Endometrial microvascular endothelial cells (primary cell): ENCODE results near the gene IL23R. TPM values are rescaled to one million over a fixed set of nuclear protein-coding genes. Genes with fewer than 3 reads are reported as not detected.

Experiments used
- in situ Hi-C: cut with HindIII; loops from 2 replicates; pipeline ENCODE4 v1.10.0; 2017; ENCODE audit warnings: low sequenced_read_pairs, low pct_unique_long_range_greater_than_20kb; ENCODE audit errors: inconsistent ontology term
- total RNA-seq: library from RNA; depleted of rRNA; stranded (reverse); fragments of >200 nt; gene quantifications from one replicate; pipeline ENCODE4 v1.2.3, GENCODE V29; 2015; ENCODE audit errors: inconsistent ontology term

The IL23R gene
- total RNA-seq, 1 donor from 2014 or later: not detected

- in situ Hi-C loops: no loop called here
Measured at GRCh38 chr1:67273591-67273990, 107.3 kb downstream of the IL23R start.

DNA sequence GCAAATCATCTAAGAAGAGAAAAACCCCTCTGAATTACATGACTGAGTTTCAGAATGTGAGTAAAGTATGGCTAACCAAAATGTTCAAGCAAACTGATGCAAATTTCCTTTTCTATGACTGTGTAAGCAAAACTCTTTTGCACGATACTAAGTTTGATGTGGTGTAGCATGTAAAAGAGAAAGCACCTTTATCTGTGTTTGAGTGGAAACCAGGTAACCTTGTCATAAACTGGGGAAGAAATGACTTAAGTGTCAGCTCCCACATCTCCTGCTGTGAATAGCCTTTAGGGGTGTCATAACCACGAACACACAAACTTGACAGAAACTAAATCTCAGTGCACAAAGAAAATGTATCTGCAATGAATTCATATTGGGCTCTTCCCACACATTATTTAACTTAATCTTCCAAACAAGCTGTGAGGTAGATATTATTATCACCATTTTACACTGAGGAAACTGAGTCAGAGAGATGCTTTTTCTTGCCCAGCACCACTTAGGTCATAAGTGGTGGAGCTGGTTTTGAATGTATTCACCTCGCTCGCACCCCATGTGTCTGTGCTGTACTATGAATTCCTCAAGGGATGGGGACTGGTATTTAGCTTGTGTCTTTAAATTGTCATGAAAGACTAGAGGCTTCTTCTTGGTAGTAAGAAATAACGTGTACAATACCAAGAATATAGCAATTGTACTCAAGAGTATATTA is 108.5 kb downstream of the IL23R start:
- in situ Hi-C loops: no loop called here

DNA sequence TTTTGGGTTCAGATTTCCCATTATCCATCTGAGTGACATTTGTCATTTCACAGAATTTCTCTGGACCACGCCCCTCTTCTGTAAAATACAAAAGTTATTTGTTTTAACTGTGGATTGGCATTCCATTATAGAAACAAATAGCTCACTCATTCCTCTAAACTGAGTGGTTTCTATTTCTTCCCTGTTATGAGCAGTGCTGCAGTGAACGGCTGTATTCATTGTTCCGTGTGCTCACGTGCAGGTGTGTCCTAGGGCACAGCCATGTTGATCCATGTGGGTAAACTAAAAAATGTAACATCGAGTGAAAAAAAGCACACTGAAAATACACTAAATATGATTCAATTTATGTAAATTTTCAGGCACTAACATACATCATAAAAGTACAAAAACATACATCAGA is 114.4 kb downstream of the IL23R start:
- in situ Hi-C loops: no loop called here

DNA sequence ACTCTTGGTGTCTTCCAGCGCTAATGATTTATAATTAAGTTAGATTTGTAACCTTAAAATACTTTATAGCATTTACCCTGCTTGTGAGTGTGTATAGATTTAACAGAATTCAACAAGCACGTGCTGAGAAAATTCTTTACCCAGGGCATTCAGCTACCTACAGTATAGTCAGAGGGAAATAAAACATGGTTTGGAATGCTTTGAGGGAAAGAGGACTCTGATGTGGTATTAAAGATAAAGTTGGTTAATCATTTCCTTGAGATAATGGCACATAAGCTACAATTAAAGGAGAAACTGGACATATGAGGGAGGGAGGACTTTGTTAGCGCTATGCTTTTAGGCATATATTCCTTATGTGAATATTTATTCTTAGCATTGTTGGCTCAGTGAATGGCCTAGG is 115.0 kb downstream of the IL23R start:
- in situ Hi-C loops: no loop called here

DNA sequence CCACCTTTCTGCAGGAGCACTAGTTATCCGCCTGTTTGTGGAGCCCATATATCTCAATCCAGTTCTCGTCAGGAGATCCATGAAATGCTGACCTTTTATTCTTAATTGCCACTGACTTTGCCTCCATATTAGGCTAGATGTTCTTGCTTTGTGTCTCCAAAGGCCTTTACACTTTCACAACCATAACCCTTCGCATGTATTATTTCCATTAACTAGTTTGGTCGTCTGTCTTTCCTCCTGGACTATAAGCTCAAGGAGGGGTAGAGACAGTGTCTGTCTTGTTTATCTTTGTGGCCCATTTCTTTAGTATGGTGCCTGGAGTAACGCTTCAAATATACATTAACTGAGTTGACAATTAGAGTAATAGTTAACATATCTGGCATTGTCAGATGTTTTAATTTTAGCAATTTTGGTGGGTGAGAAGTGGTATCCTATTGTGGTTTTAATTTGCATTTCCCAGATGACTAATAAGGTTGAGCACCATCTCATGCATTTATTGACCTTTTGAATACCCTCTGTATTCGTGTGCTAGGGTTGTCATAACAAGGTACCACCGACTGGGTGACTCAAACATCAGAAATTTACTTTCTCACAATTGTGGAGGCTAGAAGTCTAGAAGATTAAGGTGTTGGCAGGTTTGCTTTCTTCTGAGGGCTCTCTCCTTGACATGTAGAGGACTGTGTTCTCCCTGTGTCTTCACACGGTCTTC is 119.7 kb downstream of the IL23R start:
- in situ Hi-C loops: no loop called here

- in situ Hi-C loops: no loop called here
Measured at GRCh38 chr1:67290236-67290635, 124.0 kb downstream of the IL23R start.

- in situ Hi-C loops: no loop called here
Measured at GRCh38 chr1:67294836-67295617, 128.8 kb downstream of the IL23R start.

DNA sequence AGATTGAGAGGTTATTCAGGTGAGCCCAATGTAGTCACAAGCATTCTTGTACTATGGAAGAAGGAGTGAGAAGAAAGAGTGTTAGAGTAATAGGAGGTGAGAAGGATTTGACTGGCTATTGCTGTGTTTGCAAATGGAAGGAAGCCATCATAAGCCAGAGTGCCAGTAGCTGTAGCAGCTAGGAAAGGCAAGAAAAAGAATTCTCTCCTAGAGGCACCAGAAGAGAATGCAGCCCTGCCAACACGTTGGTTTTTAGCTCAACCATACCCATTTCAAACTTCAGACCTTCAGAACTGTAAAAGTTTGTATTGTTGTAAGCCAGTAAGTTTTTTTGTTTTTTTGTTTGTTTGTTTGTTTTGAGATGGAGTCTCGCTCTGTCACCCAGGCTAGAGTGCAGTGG is 132.5 kb downstream of the IL23R start:
- in situ Hi-C loops: no loop called here

DNA sequence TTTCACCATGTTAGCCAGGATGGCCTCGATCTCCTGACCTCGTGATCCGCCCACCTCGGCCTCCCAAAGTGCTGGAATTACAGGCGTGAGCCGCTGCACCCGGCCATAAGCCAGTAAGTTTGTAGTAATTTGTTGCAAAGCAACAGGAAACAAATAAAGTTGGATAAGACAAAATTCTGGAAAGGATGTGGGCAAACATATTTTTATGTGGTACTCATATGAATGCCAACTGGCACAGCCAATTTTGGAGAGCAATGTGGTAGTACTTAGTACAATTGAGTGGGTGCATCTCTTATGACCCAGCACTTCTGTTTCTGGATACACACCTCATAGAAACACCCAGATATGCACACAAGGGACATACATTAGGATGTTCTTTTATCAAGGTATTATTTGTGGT is 133.0 kb downstream of the IL23R start:
- in situ Hi-C loops: no loop called here

- in situ Hi-C loops: no loop called here
Measured at GRCh38 chr1:67300561-67300960, 134.3 kb downstream of the IL23R start.

DNA sequence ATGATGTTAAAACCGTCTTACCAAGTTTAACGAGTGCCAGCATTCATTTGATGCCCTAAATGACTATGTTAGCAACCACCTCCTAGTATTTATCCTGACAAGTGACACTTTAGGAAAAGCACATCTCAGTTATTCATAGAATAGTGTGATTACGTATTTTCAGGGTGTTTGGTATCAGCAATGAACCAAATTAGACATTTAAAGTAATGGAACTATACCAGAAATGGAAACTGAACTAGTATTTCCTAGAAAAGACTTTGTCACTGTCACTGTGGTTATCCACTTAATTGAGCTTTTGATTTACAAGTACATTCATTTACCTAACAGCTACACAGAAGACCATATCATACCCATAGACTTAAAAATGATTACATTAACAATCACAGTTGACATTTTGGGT is 137.8 kb downstream of the IL23R start:
- in situ Hi-C loops: no loop called here

DNA sequence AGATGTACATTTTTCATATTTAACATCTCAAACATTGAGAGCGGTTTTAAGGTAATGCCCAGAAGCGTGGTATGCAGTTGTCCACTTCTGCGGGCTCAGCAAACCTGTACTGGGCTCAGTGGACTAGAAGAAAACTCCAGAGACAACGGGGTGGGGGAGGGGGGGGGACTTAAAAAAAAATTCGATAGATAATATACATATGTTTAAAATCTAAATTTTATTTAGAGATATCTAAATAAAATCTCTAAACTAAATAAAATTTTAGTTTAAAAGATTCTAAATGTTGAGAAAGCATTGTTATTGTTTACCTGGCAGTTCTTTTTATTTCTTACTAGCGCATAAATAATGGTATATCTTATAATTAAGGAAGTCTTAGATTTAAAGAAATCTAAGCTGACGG is 140.3 kb downstream of the IL23R start:
- in situ Hi-C loops: no loop called here

DNA sequence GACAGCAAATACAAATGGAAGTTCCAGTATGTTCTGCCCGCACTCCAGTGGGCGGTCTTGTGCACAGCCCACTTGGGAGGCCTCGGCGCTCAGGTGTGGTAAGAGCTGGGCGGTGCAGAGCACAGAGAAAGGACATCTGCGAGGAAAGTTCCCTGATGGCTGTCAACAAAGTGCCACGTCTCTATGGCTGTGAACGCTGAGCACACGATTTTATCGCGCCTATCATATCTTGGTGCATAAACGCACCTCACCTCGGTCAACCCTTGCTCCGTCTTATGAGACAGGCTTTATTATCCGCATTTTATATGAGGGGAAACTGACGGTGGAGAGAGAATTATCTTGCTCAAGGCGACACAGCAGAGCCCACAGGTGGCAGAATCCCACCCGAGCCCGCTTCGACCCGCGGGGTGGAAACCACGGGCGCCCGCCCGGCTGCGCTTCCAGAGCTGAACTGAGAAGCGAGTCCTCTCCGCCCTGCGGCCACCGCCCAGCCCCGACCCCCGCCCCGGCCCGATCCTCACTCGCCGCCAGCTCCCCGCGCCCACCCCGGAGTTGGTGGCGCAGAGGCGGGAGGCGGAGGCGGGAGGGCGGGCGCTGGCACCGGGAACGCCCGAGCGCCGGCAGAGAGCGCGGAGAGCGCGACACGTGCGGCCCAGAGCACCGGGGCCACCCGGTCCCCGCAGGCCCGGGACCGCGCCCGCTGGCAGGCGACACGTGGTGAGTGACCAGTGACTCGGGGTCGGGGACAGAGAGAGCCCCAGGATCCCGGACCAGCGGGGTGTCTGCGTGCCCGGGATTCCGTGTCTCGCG is 141.2 kb downstream of the IL23R start, which contains the start of gene IL12RB2:
TSS of gene IL12RB2 (plus strand) at position 623 of the 810 bp plus-strand sequence. CDS start 12,496 bp downstream, outside the sequence.
- in situ Hi-C loops: no loop called here

- in situ Hi-C loops: no loop called here
Measured at GRCh38 chr1:67308136-67308535, 141.9 kb downstream of the IL23R start.

Other genes with a start within 250 kb of the IL23R start
- 1.7 TPM for gene DNAI4, start 241.6 kb upstream of the IL23R start, total RNA-seq
- gene MIER1, start 241.5 kb upstream of the IL23R start, total RNA-seq: 24.5 TPM
- gene SLC35D1, start 112.3 kb upstream of the IL23R start, total RNA-seq: 8.1 TPM
- gene C1orf141, start 31.5 kb upstream of the IL23R start, total RNA-seq: not detected
- gene IL12RB2, start 141.4 kb downstream of the IL23R start, total RNA-seq: not detected